ENCODE measurements around the gene KDM4C. TPM values are rescaled to one million over a fixed set of nuclear protein-coding genes. Genes with fewer than 3 reads are reported as not detected.

The KDM4C gene
- total RNA-seq, 4 donors from 2014 or later = 32.3 to 41.4 (median 35.3) TPM

DNA sequence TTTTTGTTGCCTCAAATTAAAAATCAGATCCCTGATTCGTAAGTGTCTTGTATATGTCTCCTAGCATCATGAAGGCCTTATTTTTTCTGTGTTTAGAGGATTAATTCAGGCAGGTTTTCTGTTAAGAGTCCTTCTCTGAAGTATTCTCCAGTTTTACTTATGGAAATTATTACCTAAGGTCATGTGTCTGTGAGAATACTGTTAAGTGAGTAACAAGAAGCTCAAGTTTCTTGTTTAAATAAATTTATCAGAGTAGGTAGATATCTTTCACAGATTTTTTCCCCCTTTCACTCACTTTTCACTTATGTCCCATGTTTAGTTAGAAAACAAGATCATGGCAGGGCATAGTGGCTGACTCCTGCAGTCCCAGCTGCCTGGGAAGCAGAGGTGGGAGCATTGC is 233.6 kb downstream of the KDM4C start:
- intact Hi-C loops (cut with DNase I; ENCODE audit: low total_unique reads) = no loop called here
- TF ChIP-seq, protein P1, sequence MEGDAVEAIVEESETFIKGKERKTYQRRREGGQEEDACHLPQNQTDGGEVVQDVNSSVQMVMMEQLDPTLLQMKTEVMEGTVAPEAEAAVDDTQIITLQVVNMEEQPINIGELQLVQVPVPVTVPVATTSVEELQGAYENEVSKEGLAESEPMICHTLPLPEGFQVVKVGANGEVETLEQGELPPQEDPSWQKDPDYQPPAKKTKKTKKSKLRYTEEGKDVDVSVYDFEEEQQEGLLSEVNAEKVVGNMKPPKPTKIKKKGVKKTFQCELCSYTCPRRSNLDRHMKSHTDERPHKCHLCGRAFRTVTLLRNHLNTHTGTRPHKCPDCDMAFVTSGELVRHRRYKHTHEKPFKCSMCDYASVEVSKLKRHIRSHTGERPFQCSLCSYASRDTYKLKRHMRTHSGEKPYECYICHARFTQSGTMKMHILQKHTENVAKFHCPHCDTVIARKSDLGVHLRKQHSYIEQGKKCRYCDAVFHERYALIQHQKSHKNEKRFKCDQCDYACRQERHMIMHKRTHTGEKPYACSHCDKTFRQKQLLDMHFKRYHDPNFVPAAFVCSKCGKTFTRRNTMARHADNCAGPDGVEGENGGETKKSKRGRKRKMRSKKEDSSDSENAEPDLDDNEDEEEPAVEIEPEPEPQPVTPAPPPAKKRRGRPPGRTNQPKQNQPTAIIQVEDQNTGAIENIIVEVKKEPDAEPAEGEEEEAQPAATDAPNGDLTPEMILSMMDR (IDR thresholded peaks at IDR 0.05) = no peak
- TF ChIP-seq POLR2A (IDR thresholded peaks at IDR 0.05) = no peak
- no peak for DNase-seq (ENCODE audit: low spot score in 2 of 2)
- H3K4me3 ChIP-seq (ENCODE audit: low read depth, poor library complexity, severe bottlenecking) = no peak overlapping the region
- WGBS, 2 donors = 96 to 98% methylated on average over 1 of the region's 1 CpG

DNA sequence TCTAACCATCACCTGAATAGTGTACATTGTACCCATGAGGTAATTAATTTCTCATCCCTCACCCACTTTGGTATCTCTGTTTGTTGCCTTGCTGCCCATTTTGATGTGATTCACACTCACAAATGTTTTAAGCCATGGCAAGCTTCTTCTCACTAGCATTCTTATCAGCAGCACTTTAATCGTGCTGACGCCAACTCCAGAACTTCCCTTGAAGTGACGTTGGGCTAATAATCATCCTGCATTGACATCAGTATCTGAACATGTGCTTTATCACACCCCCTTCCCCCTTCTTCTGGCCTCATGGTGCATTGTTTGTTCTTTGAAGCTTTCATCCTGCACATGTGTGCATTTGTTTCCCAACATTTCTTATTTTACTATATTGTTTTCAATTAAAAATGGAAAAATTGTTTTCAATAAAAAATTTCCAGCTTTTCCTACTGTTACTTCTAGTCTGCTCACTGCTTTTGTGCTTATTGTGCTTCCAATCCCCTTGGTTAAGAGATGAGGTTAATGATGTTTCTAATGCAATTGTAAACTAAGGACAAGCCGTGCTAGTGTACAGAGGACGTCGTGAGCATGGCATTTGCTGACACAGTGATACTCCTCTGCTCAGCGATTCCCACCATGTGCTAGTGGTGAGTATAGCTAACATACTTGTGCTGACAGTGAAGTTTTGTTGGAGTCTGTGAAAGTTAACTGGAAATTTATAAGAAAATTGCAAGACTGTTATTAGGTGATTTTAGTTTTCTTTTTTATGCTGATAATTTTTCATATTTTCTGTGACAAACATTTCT is 238.5 kb downstream of the KDM4C start:
- 89 to 93% methylated on average over 7 of the region's 7 CpGs for WGBS, 2 donors
- TF ChIP-seq, protein P1 (IDR thresholded peaks at IDR 0.05) = no peak
- TF ChIP-seq POLR2A (IDR thresholded peaks at IDR 0.05) = no peak
- H3K4me3 ChIP-seq (ENCODE audit: low read depth, poor library complexity, severe bottlenecking) = no peak overlapping the region
- DNase-seq (ENCODE audit: low spot score in 2 of 2) = no peak
- intact Hi-C loops (cut with DNase I; ENCODE audit: low total_unique reads) = loop anchor here (2.0 kb wide), 1 partner anchor 49 kb away; no protein-coding TSS in a partner anchor

DNA sequence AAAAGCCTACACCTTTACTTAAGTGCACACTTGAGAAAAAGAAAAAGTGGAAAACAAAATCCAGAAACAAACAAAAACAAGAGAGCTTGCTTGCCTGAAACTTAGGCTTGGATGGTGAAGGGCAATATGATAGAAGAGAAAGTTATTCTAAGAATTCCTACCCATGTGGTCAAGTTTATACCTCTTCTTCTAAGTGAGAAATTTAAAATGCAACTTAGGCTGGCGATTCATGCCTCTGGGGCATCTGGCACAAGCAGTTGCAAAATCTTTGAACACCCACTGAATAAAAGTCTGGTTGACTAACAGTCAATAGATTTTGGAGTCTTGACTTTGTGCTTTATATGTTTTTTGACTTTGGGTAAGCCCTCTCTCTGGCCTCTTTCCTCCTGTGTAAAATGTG is 239.6 kb downstream of the KDM4C start:
- intact Hi-C loops (cut with DNase I; ENCODE audit: low total_unique reads) = loop anchor here (2.0 kb wide), 1 partner anchor 51 kb away; no protein-coding TSS in a partner anchor
- no peak overlapping the region for H3K4me3 ChIP-seq (ENCODE audit: low read depth, poor library complexity, severe bottlenecking)
- WGBS, 2 donors = 50 to 58% methylated on average over 1 of the region's 1 CpG
- DNase-seq (ENCODE audit: low spot score in 2 of 2) = no peak
- TF ChIP-seq, protein P1 (IDR thresholded peaks at IDR 0.05) = no peak
- no peak for TF ChIP-seq POLR2A (IDR thresholded peaks at IDR 0.05)

GRCh38 chr9:6999794-7000193 is 242.0 kb downstream of the KDM4C start:
- H3K4me3 ChIP-seq (ENCODE audit: low read depth, poor library complexity, severe bottlenecking) = no peak overlapping the region
- no peak for DNase-seq (ENCODE audit: low spot score in 2 of 2)
- TF ChIP-seq POLR2A (IDR thresholded peaks at IDR 0.05) = no peak
- TF ChIP-seq, protein P1 (IDR thresholded peaks at IDR 0.05) = no peak
- intact Hi-C loops (cut with DNase I; ENCODE audit: low total_unique reads) = no loop called here
- 68 to 73% methylated on average over 2 of the region's 2 CpGs for WGBS, 2 donors

DNA sequence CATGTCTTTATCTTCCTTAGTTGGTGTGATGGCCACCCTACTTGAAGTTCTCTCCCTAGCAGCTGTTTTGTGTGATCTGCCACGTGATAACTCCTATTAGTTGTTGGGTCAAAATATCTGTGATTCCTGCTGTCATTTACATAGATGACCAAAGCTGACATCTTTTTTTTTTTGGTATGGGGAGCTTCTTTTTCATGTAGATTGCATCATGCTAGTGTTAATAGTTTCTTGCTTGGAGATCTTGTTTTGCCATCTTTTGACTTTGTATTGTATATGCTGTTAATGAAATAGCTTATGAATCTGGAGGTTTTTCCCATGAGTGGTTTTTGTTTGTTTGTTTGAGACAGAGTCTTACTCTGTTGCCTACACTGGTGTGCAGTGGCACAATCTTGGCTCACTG is 243.8 kb downstream of the KDM4C start:
- intact Hi-C loops (cut with DNase I; ENCODE audit: low total_unique reads) = no loop called here
- no peak for DNase-seq (ENCODE audit: low spot score in 2 of 2)
- H3K4me3 ChIP-seq (ENCODE audit: low read depth, poor library complexity, severe bottlenecking) = no peak overlapping the region
- TF ChIP-seq POLR2A (IDR thresholded peaks at IDR 0.05) = no peak
- TF ChIP-seq, protein P1 (IDR thresholded peaks at IDR 0.05) = no peak
- 95 to 100% methylated on average over 1 of the region's 1 CpG for WGBS, 2 donors
